PC-9 (cell line): Measurements from ENCODE around the gene HABP2. TPM values are rescaled to one million over a fixed set of nuclear protein-coding genes. Genes with fewer than 3 reads are reported as not detected.

ENCODE experiments used
- BruUV-seq: library from RNA; stranded (reverse); fragments of 400-500 nt; replicated peaks from 2 replicates; lab custom pipeline; 2021; lab: Mats Ljungman, UMichigan
- CTCF ChIA-PET: fragments of 300-600 bp; sonication (Branson Sonifier 250); formaldehyde crosslinking; loops from one replicate; lab custom pipeline; 2022; ENCODE audit warnings: antibody characterized with exemption; lab: Charles Lee
- POLR2A ChIA-PET: fragments of 300-600 bp; sonication (Branson Sonifier 250); formaldehyde crosslinking; loops from one replicate; lab custom pipeline; 2022; ENCODE audit warnings: antibody characterized with exemption; ENCODE audit not compliant: unreplicated experiment; lab: Charles Lee
- DNase-seq, 2 experiments: peaks; one replicate each; pipeline versions ENCODE4 v3.0.0 to v3.0.0-alpha.2; 2015 to 2022; ENCODE audit warnings: mixed read lengths in 1 of 2
- H2AFZ ChIP-seq: fragments of 200-600 bp; sonication (generic); 2 replicates; pipeline ENCODE4 v1.8.1; 2017; ENCODE audit warnings: antibody characterized with exemption
- H3F3A ChIP-seq: fragments of 200-600 bp; sonication (generic); 2 replicates; pipeline ENCODE4 v1.8.1; 2017; ENCODE audit warnings: antibody characterized with exemption, mild to moderate bottlenecking, low read depth; ENCODE audit not compliant: insufficient read depth
- H3K27ac ChIP-seq: fragments of 200-600 bp; sonication (generic); 2 replicates; pipeline ENCODE4 v1.6.1; 2016; ENCODE audit warnings: mixed run types
- H3K27me3 ChIP-seq: fragments of 200-600 bp; sonication (generic); 2 replicates; pipeline ENCODE4 v1.6.1; 2016; ENCODE audit warnings: low read depth, mixed run types; ENCODE audit not compliant: insufficient read depth
- H3K36me3 ChIP-seq: fragments of 200-600 bp; sonication (generic); 2 replicates; pipeline ENCODE4 v1.6.1; 2016; ENCODE audit warnings: low read depth, mixed run types
- H3K4me1 ChIP-seq: fragments of 200-600 bp; sonication (generic); replicated peaks from 2 replicates; pipeline ENCODE4 v1.6.1; 2016; ENCODE audit warnings: mixed run types; ENCODE audit not compliant: insufficient read depth
- H3K4me2 ChIP-seq: fragments of 200-600 bp; sonication (generic); 2 replicates; pipeline ENCODE4 v1.6.1; 2017; ENCODE audit warnings: mixed run types
- H3K4me3 ChIP-seq: fragments of 200-600 bp; sonication (generic); 2 replicates; pipeline ENCODE4 v1.6.1; 2016; ENCODE audit warnings: mixed run types
- H3K79me2 ChIP-seq: fragments of 200-600 bp; sonication (generic); 2 replicates; pipeline ENCODE4 v1.6.1; 2017; ENCODE audit warnings: low read depth, mixed run types
- H3K9me2 ChIP-seq: fragments of 200-600 bp; sonication (generic); 2 replicates; pipeline ENCODE4 v1.8.1; 2017; ENCODE audit warnings: mild to moderate bottlenecking; ENCODE audit not compliant: insufficient read depth
- H3K9me3 ChIP-seq: fragments of 200-600 bp; sonication (generic); 2 replicates; pipeline ENCODE4 v1.8.1; 2016; ENCODE audit warnings: low read depth; ENCODE audit not compliant: insufficient read depth
- H4K20me1 ChIP-seq: fragments of 200-600 bp; sonication (generic); 2 replicates; pipeline ENCODE4 v1.8.1; 2017; ENCODE audit not compliant: insufficient read depth
- EZH2 ChIP-seq: fragments of 200-600 bp; sonication (generic); IDR thresholded peaks from 2 replicates; pipeline ENCODE4 v1.8.0; 2017; ENCODE audit warnings: antibody characterized with exemption, low read depth
- intact Hi-C: fragments of 100-400 bp; cut with micrococcal nuclease; formaldehyde crosslinking; loops from one replicate; pipeline ENCODE4 v1.10.0; 2022; ENCODE audit not compliant: unreplicated experiment
- total RNA-seq: library from RNA; stranded (reverse); gene quantifications from 2 replicates; pipeline ENCODE4 v1.2.3, GENCODE V29; 2021
- TF ChIP-seq, protein P1 (sequence below): fragments of 200-600 bp; sonication (generic); conservative IDR thresholded peaks from 2 replicates; pipeline ENCODE4 v1.6.1; 2017; ENCODE audit warnings: mixed run types, antibody characterized with exemption, mild to moderate bottlenecking, moderate library complexity

Gene HABP2
- total RNA-seq, 1 experiment from 2014 or later = not detected

DNA sequence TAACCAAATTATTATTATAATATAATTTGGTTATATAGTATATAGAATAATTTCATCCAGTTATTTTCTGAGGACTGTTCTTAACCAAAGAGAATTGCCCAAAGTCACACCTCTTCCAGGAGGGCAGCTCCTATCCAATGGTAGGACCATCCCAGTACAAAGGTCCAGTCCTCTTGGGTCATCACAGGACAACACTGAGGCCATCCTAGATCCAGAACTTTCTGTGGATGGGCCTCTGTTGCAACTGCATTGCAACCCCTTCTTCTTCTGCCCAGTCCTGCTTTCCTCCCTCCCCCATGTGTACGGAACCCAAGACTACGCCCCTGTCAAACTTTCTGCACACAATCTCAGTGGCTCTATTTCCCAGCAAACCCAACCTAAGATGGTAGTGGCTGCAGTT lies 5.4 kb upstream of the HABP2 start:
- Histone ChIP-seq H4K20me1 (no peaks in the 10 kb centered on the region), H3K79me2 (no peaks in the 10 kb centered on the region), H3K9me3 (no peaks in the 10 kb centered on the region), H2AFZ (no peak overlapping the region), H3F3A (no peaks in the 10 kb centered on the region), H3K4me1 (no peaks in the 10 kb centered on the region), H3K27me3 (peaks cover 6% of the 10 kb centered on the region; the same call in 1 of the 2 replicates), H3K36me3 (no peaks in the 10 kb centered on the region), H3K27ac (no peak overlapping the region), H3K4me2 (no peak overlapping the region), H3K4me3 (no peak overlapping the region), H3K9me2 (no peaks in the 10 kb centered on the region)
- POLR2A ChIA-PET = no interaction called here
- CTCF ChIA-PET = no interaction called here
- TF ChIP-seq, protein P1, sequence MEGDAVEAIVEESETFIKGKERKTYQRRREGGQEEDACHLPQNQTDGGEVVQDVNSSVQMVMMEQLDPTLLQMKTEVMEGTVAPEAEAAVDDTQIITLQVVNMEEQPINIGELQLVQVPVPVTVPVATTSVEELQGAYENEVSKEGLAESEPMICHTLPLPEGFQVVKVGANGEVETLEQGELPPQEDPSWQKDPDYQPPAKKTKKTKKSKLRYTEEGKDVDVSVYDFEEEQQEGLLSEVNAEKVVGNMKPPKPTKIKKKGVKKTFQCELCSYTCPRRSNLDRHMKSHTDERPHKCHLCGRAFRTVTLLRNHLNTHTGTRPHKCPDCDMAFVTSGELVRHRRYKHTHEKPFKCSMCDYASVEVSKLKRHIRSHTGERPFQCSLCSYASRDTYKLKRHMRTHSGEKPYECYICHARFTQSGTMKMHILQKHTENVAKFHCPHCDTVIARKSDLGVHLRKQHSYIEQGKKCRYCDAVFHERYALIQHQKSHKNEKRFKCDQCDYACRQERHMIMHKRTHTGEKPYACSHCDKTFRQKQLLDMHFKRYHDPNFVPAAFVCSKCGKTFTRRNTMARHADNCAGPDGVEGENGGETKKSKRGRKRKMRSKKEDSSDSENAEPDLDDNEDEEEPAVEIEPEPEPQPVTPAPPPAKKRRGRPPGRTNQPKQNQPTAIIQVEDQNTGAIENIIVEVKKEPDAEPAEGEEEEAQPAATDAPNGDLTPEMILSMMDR = no peak
- TF ChIP-seq EZH2 = no peak
- no TSS peak for BruUV-seq
- intact Hi-C loops = no loop called here
- DNase-seq = no peak

DNA sequence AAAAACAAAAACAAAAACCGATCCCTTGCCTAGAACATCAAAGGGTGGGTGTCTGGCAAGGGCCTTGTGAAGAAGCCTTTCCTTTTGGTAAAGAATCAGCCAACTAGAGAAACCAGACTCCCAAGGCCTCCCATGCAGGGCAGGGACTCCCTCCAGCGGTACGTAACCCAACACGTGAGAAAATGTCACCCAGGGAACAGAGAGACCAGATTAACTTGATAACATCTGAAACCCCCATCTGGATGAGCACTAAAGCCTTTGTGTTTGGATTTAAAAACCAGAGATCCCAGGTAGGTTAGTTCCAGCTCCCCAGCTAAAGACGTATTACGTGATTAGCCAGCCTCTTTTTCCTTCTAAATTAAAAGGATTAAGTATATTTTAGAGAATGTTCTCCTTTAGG lies 3.0 kb upstream of the HABP2 start:
- H4K20me1 ChIP-seq = no peaks in the 10 kb centered on the region
- TF ChIP-seq, protein P1 = no peak
- TF ChIP-seq EZH2 = no peak
- ChIA-PET POLR2A (no interaction called here), CTCF (no interaction called here)
- no peak overlapping the region for H3K4me3 ChIP-seq
- no peak for DNase-seq
- no peaks in the 10 kb centered on the region for H3K79me2 ChIP-seq
- peaks cover 13% of the 10 kb centered on the region; the same call in 1 of the 2 replicates for H3K27me3 ChIP-seq
- H3K4me1 ChIP-seq = no peaks in the 10 kb centered on the region
- no peaks in the 10 kb centered on the region for H3K36me3 ChIP-seq
- no peak overlapping the region for H2AFZ ChIP-seq
- no peak overlapping the region for H3K27ac ChIP-seq
- H3K9me3 ChIP-seq = no peaks in the 10 kb centered on the region
- intact Hi-C loops = no loop called here
- no TSS peak for BruUV-seq
- H3K4me2 ChIP-seq = no peak overlapping the region
- H3F3A ChIP-seq = no peaks in the 10 kb centered on the region
- H3K9me2 ChIP-seq = no peaks in the 10 kb centered on the region

DNA sequence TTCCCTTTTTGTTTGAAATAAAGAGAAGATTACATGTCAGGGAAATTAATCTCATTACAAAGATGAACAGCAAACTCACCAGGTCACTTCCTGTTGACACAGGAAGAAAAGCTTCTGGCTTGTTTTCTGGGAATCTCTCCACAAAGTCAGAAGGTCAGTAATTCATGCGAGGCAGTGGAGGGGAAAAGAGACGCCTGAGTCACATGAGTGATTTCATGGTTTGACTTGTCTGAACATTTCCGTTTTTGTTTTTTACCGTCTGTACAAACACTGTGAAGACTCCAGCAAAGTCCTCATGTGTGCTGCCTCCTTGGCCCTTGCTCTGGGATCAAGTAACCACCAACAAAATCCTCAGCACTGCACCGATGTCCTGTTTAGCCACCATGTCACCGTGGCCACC lies 2.5 kb upstream of the HABP2 start:
- no peak for DNase-seq
- no peaks in the 10 kb centered on the region for H3K4me1 ChIP-seq
- no peaks in the 10 kb centered on the region for H3K9me3 ChIP-seq
- H3K4me3 ChIP-seq = no peak overlapping the region
- no TSS peak for BruUV-seq
- ChIA-PET POLR2A (no interaction called here), CTCF (no interaction called here)
- intact Hi-C loops = no loop called here
- H3K36me3 ChIP-seq = no peaks in the 10 kb centered on the region
- no peak overlapping the region for H3K27ac ChIP-seq
- no peaks in the 10 kb centered on the region for H4K20me1 ChIP-seq
- TF ChIP-seq, protein P1 = no peak
- TF ChIP-seq EZH2 = no peak
- no peaks in the 10 kb centered on the region for H3K9me2 ChIP-seq
- H3K79me2 ChIP-seq = no peaks in the 10 kb centered on the region
- H3K27me3 ChIP-seq = peaks cover 18% of the 10 kb centered on the region; the same call in 1 of the 2 replicates
- H3K4me2 ChIP-seq = no peak overlapping the region
- H3F3A ChIP-seq = no peaks in the 10 kb centered on the region
- H2AFZ ChIP-seq = no peak overlapping the region
